Measurements from ENCODE around the gene HSPE1.

DNA sequence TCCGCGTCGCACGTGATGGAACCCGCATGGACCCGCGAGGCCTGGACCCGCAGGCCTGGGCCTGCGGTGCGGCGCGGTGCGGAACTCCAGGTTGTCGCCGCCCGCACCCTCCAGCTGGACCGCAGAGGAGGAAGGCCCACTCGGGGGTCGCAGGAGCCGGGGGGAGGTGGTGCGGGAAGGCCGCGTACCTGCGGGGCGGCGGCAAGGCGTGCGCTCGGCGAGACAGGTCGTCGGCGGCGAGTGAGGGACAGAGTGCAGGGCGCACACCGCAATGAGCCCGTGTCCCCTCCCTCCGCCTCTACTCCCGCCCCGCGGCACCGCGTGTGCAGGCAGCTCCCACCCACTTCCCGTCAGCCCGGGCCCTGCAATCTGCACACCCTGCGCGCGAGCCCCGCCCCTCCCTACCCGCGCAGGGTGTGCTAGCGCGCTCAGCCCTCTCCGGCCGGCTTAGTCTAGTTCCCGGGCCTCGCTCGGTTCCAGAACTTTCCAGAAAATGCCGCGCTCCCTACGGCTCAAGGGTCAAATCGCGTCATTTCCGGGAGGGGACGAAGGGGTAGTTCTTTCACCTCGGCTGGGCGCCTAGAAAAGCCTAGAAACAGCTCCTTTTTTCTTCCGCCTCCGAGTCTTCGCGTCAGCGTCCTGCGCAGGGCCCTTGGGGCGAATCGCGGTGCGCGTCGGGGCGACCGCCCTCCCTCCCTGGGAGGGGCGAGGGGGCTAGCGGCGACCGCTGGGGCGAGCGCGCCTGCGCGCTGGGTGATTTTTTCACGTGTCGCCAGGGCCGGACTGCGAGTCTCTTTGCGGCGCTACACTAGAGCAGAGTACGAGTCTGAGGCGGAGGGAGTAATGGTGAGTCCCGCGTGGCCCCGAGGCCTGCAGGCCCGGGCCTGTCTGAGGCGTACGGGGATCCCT is at the start of gene HSPE1, which contains the start of gene HSPD1:
- TF ChIP-seq, protein P1, sequence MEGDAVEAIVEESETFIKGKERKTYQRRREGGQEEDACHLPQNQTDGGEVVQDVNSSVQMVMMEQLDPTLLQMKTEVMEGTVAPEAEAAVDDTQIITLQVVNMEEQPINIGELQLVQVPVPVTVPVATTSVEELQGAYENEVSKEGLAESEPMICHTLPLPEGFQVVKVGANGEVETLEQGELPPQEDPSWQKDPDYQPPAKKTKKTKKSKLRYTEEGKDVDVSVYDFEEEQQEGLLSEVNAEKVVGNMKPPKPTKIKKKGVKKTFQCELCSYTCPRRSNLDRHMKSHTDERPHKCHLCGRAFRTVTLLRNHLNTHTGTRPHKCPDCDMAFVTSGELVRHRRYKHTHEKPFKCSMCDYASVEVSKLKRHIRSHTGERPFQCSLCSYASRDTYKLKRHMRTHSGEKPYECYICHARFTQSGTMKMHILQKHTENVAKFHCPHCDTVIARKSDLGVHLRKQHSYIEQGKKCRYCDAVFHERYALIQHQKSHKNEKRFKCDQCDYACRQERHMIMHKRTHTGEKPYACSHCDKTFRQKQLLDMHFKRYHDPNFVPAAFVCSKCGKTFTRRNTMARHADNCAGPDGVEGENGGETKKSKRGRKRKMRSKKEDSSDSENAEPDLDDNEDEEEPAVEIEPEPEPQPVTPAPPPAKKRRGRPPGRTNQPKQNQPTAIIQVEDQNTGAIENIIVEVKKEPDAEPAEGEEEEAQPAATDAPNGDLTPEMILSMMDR (IDR thresholded peaks at IDR 0.05; ENCODE audit: borderline replicate concordance, extremely low read depth, low read length, poor library complexity, severe bottlenecking), result no peak
- no peak for TF ChIP-seq EZH2 (IDR thresholded peaks at IDR 0.05; ENCODE audit: borderline replicate concordance, low read depth, low read length, severe bottlenecking)

Measured in DND-41 (cell line).